Osteocyte (in vitro differentiated cells): ENCODE results near the gene TLN1. TPM values are rescaled to one million over a fixed set of nuclear protein-coding genes. Genes with fewer than 3 reads are reported as not detected.
A peak's percentile ranks its signal among the peaks of the same experiment; 100 is the strongest.

Experiments used
- DNase-seq: peaks from one replicate; pipeline ENCODE4 v3.0.0; 2021; ENCODE audit warnings: mixed read lengths; ENCODE audit not compliant: unreplicated experiment; ENCODE audit errors: extremely low spot score
- H3K27ac Mint-ChIP-seq: one replicate; pipeline ENCODE4 v1.8.0; 2021; ENCODE audit warnings: mild to moderate bottlenecking, mixed read lengths; ENCODE audit not compliant: unreplicated experiment
- H3K27me3 Mint-ChIP-seq: one replicate; pipeline ENCODE4 v1.8.0; 2021; ENCODE audit warnings: mixed read lengths; ENCODE audit not compliant: unreplicated experiment
- H3K36me3 Mint-ChIP-seq: one replicate; pipeline ENCODE4 v1.8.0; 2021; ENCODE audit warnings: mixed read lengths; ENCODE audit not compliant: unreplicated experiment
- H3K4me1 Mint-ChIP-seq: one replicate; pipeline ENCODE4 v1.8.0; 2021; ENCODE audit warnings: mixed read lengths; ENCODE audit not compliant: unreplicated experiment
- H3K4me3 Mint-ChIP-seq: one replicate; pipeline ENCODE4 v1.8.0; 2021; ENCODE audit warnings: mild to moderate bottlenecking, moderate library complexity, mixed read lengths; ENCODE audit not compliant: unreplicated experiment
- H3K9me3 Mint-ChIP-seq: one replicate; pipeline ENCODE4 v1.8.0; 2021; ENCODE audit warnings: mixed read lengths; ENCODE audit not compliant: unreplicated experiment
- total RNA-seq: library from RNA; stranded (reverse); gene quantifications from 2 replicates; pipeline ENCODE4 v1.2.1, GENCODE V29; 2021
- TF ChIP-seq, protein P1 (sequence below): fragments of 200-600 bp; sonication (generic); IDR thresholded peaks from 2 replicates; pipeline ENCODE4 v1.5.0; 2021; ENCODE audit warnings: antibody characterized with exemption, mild to moderate bottlenecking, moderate library complexity

Gene TLN1
- total RNA-seq, 1 donor from 2014 or later: 439 TPM

DNA sequence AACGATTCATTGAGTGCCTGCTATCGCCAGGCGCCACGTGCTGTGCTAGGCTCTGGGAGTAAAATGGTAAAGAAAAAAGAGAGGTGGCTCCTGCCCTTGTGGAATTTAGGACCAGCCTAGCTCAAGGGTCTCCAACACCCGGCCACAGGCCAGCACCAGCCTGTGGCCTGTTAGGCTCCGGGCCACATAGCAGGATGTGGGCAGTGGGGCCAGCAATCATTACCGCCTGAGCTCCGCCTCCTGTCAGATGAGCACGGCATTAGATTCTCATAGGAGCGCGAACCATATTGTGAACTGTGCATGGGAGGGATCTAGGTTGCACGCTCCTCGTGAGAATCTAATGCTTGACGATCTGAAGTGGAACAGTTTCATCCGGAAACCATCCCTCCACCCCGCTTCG, 75.6 kb downstream of the TLN1 start:
- TF ChIP-seq, protein P1, sequence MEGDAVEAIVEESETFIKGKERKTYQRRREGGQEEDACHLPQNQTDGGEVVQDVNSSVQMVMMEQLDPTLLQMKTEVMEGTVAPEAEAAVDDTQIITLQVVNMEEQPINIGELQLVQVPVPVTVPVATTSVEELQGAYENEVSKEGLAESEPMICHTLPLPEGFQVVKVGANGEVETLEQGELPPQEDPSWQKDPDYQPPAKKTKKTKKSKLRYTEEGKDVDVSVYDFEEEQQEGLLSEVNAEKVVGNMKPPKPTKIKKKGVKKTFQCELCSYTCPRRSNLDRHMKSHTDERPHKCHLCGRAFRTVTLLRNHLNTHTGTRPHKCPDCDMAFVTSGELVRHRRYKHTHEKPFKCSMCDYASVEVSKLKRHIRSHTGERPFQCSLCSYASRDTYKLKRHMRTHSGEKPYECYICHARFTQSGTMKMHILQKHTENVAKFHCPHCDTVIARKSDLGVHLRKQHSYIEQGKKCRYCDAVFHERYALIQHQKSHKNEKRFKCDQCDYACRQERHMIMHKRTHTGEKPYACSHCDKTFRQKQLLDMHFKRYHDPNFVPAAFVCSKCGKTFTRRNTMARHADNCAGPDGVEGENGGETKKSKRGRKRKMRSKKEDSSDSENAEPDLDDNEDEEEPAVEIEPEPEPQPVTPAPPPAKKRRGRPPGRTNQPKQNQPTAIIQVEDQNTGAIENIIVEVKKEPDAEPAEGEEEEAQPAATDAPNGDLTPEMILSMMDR: no peak
- Mint-ChIP-seq H3K4me1 (peaks cover 37% of the 10 kb centered on the region), H3K36me3 (peaks cover 9% of the 10 kb centered on the region), H3K9me3 (no peaks in the 10 kb centered on the region), H3K27ac (peak overlapping the region; percentile 95), H3K4me3 (no peak overlapping the region), H3K27me3 (no peaks in the 10 kb centered on the region)
- no peak for DNase-seq

DNA sequence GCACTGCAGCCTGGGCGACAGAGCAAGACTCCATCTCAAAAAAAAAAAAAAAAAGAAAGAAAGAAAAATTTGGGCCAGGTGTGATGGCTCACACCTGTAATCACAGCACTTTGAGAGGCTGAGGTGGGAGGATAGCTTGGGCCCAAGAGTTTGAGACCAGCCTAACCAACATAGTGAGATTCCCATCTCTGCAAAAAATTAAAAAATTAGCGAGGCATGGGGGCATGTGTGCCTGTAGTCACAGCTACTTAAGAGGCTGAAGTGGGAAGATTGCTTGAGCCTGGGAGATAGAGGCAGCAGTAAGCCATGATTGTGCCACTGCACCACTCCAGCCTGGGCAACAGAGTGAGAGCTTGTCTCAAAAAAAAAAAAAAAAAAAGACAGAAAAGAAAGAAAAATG, 78.4 kb downstream of the TLN1 start:
- Mint-ChIP-seq H3K9me3 (no peaks in the 10 kb centered on the region), H3K4me1 (peaks cover 11% of the 10 kb centered on the region), H3K4me3 (no peak overlapping the region), H3K36me3 (no peaks in the 10 kb centered on the region), H3K27ac (no peak overlapping the region), H3K27me3 (no peaks in the 10 kb centered on the region)
- no peak for DNase-seq
- TF ChIP-seq, protein P1: no peak

DNA sequence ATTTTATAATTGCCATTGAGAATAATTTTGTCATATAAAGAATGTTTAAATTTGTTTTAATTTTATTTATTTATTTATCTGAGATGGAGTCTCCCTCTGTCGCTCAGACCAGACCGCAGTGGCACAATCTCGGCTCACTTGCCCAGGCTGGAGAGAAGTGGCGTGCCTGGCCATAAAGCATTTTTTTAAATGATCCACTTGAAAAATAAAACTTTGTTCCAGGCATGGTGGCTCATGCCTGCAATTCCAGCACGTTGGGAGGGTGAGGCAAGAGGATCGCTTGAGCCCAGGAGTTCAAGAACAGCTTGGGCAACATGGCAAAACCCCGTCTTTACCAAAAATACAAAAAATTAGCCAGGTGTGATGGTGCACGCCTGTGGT, 79.2 kb downstream of the TLN1 start:
- Mint-ChIP-seq H3K36me3 (no peaks in the 10 kb centered on the region), H3K27ac (no peak overlapping the region), H3K4me1 (peaks cover 11% of the 10 kb centered on the region), H3K4me3 (no peak overlapping the region), H3K9me3 (no peaks in the 10 kb centered on the region), H3K27me3 (no peaks in the 10 kb centered on the region)
- TF ChIP-seq, protein P1: no peak
- no peak for DNase-seq

DNA sequence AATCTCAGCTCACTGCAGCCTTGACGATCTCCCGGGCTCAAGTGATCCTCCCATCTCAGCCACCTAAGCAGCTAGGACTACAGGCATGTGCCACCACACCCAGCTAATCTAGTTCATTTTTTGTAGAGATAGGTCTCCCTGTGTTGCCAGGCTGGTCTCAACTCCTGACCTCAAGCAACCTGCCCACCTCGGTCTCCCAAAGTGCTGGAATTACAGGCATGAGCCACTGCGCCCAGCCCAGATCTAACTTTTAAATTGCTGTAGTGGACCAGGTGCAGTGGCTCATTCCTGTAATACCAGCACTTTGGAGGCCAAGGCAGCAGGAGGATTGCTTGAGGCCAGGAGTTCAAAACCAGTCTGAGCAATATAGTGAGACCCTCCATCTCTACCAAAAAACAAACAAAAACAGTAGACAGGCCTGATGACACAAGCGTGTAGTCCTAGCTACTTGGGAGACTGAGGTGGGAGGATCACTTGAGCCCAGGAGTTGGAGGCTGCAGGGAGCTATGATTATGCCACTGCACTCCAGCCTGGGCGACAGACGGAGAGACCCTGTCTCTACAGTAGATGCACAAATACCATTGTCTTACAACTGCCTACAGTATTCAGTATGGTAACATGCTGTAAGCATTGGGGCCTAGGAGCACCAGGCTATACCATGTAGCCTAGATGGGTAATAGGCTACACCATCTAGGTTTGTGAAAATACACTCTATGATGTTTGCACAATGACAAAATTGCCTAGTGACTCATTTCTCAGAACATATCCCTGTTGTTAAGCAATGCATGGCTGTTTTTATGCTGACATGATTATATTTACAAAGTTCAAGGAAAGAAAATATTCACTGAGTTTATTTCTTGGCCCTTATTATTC, 79.8 kb downstream of the TLN1 start:
- TF ChIP-seq, protein P1: no peak
- Mint-ChIP-seq H3K27me3 (no peaks in the 10 kb centered on the region), H3K4me1 (peaks cover 13% of the 10 kb centered on the region), H3K9me3 (no peaks in the 10 kb centered on the region), H3K36me3 (no peaks in the 10 kb centered on the region), H3K4me3 (no peak overlapping the region), H3K27ac (no peak overlapping the region)
- no peak for DNase-seq

DNA sequence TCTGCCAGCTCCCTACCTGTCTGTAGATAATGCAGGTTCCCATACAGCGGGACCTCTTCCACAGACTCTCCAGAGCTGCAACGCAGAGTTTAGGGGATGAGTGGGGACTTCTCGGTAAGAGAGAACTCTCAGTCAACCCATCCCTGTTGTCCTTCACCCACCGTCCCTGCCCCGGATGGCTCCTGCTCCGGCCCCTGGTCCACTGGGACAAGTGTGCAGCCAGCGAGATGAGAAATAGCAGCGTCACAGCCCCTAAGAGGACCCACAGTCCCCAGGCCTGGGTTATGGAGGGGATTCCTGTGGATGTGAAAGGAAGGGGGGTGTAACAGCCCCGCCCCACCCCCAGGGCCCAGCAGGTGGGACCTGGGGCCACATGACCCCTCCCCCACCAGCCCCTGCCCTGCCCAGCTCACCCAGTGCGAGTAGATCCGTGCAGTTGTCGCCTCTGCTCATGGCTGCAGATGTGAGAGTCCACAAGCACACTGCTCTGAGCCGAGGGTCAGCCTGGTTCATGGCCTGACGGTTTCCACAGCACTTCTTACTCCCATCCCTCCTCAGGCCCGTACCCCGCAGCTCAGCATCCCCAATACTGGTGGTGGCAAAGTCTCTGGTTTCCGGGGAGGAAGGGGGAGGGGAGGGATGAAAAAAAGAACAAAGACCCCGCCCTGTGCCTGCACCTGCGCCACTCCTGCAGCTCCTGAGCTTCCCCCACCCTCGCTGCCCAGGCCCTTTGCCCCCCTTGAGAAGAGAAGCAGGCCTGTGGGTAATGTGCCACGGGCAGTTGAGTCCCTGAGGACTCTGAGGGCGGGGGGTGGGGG, 81.4 kb downstream of the TLN1 start, which contains the start of gene SIT1:
Gene SIT1, minus strand, starts transcription at position 591 of the 818 bp plus-strand sequence. Its CDS starts 78 bp downstream, at position 513.
- TF ChIP-seq, protein P1: no peak
- H3K4me1 Mint-ChIP-seq: peaks cover 9% of the 10 kb centered on the region
- no peak for DNase-seq
- no peaks in the 10 kb centered on the region for H3K9me3 Mint-ChIP-seq
- no peak within 1 kb of the TSS for H3K27ac Mint-ChIP-seq
- H3K4me3 Mint-ChIP-seq: no peak within 1 kb of the TSS
- H3K36me3 Mint-ChIP-seq: no peaks in the 10 kb centered on the region
- H3K27me3 Mint-ChIP-seq: no peaks in the 10 kb centered on the region
